SK-N-MC (cell line): ENCODE measurements around the gene ZDHHC24.
"Not testable (repeated sequence)": the region's sequence is repeated elsewhere in the genome, so short reads cannot be mapped to it uniquely, and the experiment has no call there.

ENCODE experiments used
- DNase-seq: peaks from one replicate; pipeline ENCODE4 v3.0.0-alpha.2; 2011; ENCODE audit warnings: low read depth, low spot score
- H3K27ac ChIP-seq: fragments of 200-600 bp; sonication (generic); 2 replicates; pipeline ENCODE4 v1.5.1; 2016; ENCODE audit warnings: mixed run types
- H3K36me3 ChIP-seq: fragments of 200-600 bp; sonication (generic); 2 replicates; pipeline ENCODE4 v1.6.1; 2017; ENCODE audit warnings: antibody characterized with exemption, low read length, mixed read lengths; ENCODE audit not compliant: insufficient read depth
- H3K4me3 ChIP-seq: fragments of 200-600 bp; sonication (generic); 2 replicates; pipeline ENCODE4 v1.5.1; 2016
- H3K9ac ChIP-seq: fragments of 200-600 bp; sonication (generic); 2 replicates; pipeline ENCODE4 v1.8.0; 2017; ENCODE audit warnings: mixed run types, mixed read lengths; ENCODE audit not compliant: insufficient read length
- H3K9me3 ChIP-seq: fragments of 200-600 bp; sonication (generic); 2 replicates; pipeline ENCODE4 v1.6.1; 2017; ENCODE audit warnings: low read depth, mild to moderate bottlenecking, antibody characterized with exemption, low read length, moderate library complexity, mixed read lengths
- EZH2 ChIP-seq: fragments of 200-600 bp; sonication (generic); IDR thresholded peaks from one replicate; pipeline ENCODE4 v1.6.1; 2017; ENCODE audit warnings: antibody characterized with exemption
- FOXP2 ChIP-seq: optimal IDR thresholded peaks from 2 replicates; pipeline ENCODE3; 2011; ENCODE audit warnings: mild to moderate bottlenecking, moderate library complexity; ENCODE audit not compliant: insufficient read depth; ENCODE audit errors: extremely low read length, control extremely low read depth
- POLR2AphosphoS5 ChIP-seq: IDR thresholded peaks from 2 replicates; pipeline ENCODE4 v1.6.1; 2012; ENCODE audit warnings: mild to moderate bottlenecking, low read depth, low read length, borderline replicate concordance

The ZDHHC24 gene

DNA sequence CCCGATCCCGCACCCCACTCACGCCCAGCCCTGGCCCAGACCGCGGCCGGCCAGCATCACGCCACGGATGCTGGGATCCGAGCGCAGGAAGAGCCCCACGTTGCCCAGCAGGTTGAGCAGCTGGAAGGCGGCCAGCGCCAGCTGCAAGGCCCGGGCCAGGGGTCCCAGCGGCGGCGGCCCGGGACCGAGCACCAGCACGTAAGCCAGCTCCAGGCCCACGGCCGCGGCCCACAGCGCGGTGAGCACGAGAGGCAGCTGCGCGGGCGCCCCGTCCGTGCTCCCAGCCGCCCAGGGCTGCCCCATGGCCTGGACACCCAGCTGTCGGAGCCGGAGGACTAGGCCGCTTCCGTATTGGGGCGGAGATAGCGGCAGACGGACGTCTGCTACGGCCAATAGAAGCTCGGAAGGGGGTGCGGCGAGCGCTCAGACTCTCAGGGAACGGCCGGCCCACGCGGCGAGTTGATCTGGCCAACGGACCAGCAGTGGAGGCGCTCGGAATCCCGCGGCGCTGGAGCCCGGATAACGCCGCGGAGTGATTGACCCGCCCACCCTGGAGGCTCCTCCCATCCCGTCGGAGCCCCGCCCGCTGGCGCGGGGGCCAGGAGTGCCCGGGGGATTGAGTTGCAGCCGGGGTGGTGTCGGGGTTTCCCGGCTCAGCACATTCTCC is at the start of gene ZDHHC24:
Gene ZDHHC24 (minus strand): TSS at position 348 of the 667 bp plus-strand sequence. CDS start 45 bp downstream, at position 303.
- peak; percentile 2 for DNase-seq

DNA sequence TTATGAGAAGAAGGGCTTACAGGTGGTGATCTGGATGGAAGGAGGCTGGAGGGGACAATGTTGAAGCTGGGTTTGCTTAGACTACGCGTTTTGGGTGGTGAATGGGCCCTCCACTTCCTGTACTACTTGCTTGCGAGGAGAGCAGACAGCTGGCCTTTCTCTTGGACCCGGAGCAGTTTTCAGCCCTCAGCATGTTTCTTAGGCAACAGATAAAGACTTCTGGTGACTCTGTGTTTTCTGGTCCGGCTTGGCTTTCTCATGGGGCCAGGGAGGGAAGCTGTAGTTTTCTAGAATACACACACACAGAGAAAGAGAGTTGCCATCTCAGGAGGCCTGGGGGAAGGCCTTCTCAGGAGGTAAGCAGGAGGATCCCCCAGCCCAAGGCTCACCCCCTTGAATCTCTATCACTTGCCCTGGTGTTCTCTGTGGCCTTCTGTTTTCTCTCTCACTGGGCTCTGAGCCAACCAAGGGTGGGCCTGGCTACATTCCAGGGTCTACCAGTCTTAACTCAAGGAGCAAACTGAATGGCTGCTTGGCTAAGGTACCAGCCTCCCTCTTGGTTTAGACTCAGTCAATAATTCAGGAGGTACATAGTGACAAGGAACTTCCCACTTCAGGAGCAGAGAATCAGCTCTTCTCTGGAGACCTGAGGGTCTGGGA is 49.5 kb upstream of the ZDHHC24 start:
- H3K27ac ChIP-seq, result peak overlapping the region; percentile 54; the same call in 1 of the 2 replicates
- H3K9ac ChIP-seq, result peak overlapping the region; percentile 32
- H3K9me3 ChIP-seq, result no peaks in the 10 kb centered on the region

More for the DNA sequence above, at the start of gene ZDHHC24:
- H3K27ac ChIP-seq, result no peak within 1 kb of the TSS
- H3K4me3 ChIP-seq, result peak within 1 kb of the TSS; percentile 89
- TF ChIP-seq POLR2AphosphoS5 (peak; percentile 66; the same call in 1 of the 2 replicates), FOXP2 (no peak)
- peak within 1 kb of the TSS; percentile 89 for H3K9ac ChIP-seq
- no peaks in the 10 kb centered on the region for H3K9me3 ChIP-seq
- no peaks in the 10 kb centered on the region for H3K36me3 ChIP-seq

DNA sequence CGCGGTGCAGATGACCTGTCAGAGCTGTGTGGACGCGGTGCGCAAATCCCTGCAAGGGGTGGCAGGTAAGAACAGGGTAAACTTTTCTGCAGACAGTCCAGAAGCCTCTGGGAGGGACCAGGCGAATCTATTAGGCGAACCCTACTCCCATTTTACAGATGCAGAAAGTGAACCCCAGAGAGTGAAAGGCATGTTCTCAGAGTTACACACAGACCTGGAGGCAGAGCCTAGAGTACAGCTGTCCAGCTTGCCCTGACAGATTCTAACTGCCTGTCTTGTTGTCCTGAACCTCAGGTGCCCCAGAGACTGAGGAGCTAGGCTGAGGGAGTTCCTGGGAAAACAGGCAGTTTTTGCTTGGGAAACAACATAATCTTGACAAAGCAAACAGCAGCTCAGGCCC is 47.8 kb upstream of the ZDHHC24 start:
- no peak for DNase-seq
- TF ChIP-seq POLR2AphosphoS5 (no peak), EZH2 (no peak)
- Histone ChIP-seq H3K36me3 (no peaks in the 10 kb centered on the region), H3K27ac (no peak overlapping the region), H3K4me3 (peak overlapping the region; percentile 81), H3K9me3 (no peaks in the 10 kb centered on the region), H3K9ac (peak overlapping the region; percentile 90)

More for the DNA sequence above, 49.5 kb upstream of the ZDHHC24 start:
- H3K36me3 ChIP-seq, result peaks cover 5% of the 10 kb centered on the region; the same call in 1 of the 2 replicates
- no peak for DNase-seq
- peak overlapping the region; percentile 9; the same call in 1 of the 2 replicates for H3K4me3 ChIP-seq
- TF ChIP-seq EZH2 (no peak), POLR2AphosphoS5 (no peak), FOXP2 (no peak)

DNA sequence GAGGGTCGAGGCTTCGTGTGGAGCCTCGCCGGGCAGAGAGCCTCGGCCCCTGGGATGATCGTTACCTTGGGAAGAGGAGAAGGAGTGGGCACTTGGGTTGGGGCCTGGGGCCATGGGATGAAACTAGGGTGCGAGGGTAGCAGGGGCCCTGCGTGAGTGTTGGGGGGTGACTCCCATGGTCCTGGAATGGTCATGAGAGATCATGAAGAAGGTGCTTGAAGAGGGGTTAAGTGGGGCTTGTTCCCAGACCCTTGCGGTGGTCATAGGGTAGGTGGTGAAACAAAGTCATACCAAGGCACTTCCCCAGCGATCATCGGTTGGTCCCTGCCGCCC is 47.4 kb upstream of the ZDHHC24 start:
- Histone ChIP-seq H3K9ac (peak overlapping the region; percentile 90), H3K4me3 (peak overlapping the region; percentile 81), H3K36me3 (no peaks in the 10 kb centered on the region), H3K9me3 (no peaks in the 10 kb centered on the region), H3K27ac (0 out of 2 replicates have a peak overlapping the region, but pooled peaks have one; percentile 8)
- DNase-seq, result no peak
- TF ChIP-seq FOXP2, result no peak
- TF ChIP-seq EZH2, result no peak
- TF ChIP-seq POLR2AphosphoS5, result no peak

GRCh38 chr11:66592457-66593302 is 46.8 kb upstream of the ZDHHC24 start, which contains the start of the genes CCDC87 and CCS:
TSS of gene CCDC87 (minus strand) at chr11:66593063. CDS start at chr11:66593015, 48 bp downstream.
TSS of gene CCS (plus strand) at chr11:66593185. CDS start at chr11:66593262, 77 bp downstream.
- DNase-seq, result peak; percentile 51
- peak; percentile 100 for TF ChIP-seq POLR2AphosphoS5
- TF ChIP-seq FOXP2, result peak; percentile 39
- TF ChIP-seq EZH2, result no peak
- 0 out of 2 replicates have a peak within 1 kb of the TSS, but pooled peaks have one; percentile 8 for H3K27ac ChIP-seq
- H3K4me3 ChIP-seq, result peak within 1 kb of the TSS; percentile 81
- no peaks in the 10 kb centered on the region for H3K9me3 ChIP-seq
- no peaks in the 10 kb centered on the region for H3K36me3 ChIP-seq
- peak within 1 kb of the TSS; percentile 90 for H3K9ac ChIP-seq

GRCh38 chr11:66591175-66591574 is 45.3 kb upstream of the ZDHHC24 start:
- H3K36me3 ChIP-seq, result no peaks in the 10 kb centered on the region
- no peak overlapping the region for H3K4me3 ChIP-seq
- TF ChIP-seq POLR2AphosphoS5 (no peak), EZH2 (no peak), FOXP2 (no peak)
- H3K27ac ChIP-seq, result no peak overlapping the region
- H3K9ac ChIP-seq, result no peak overlapping the region
- no peak for DNase-seq
- H3K9me3 ChIP-seq, result no peaks in the 10 kb centered on the region

DNA sequence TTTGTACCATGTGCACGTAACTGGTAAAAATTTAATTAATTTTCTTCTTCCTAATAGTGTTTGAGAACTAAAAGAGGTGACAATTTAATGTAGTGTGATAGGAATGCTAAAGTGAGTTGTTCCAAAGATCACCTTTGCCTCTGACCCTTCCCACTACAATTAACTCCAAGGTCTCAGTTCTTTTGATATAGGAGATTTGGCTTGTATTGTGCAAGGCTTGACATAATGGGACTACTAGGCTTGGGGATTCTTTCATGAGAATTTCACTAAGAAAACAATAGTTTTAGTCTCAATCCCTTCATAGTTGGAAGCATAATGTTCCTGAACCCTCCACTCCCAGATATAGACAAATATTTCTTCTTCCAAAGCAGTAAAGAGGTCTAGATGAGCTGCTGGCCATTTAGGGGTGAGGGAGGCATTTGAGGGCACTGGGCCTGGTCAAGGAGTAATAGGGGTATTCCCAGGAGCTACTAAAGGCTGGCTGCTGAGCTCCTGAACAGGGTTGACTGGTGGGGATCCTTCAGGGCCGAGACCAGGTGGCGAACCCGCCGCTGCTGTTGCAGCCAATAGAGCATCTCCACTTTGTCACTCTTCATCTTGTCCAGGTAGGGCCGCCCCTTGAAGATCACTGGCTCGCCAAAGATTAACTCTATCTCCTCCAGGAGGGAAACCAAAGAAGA is 44.3 kb upstream of the ZDHHC24 start:
- no peaks in the 10 kb centered on the region for H3K9me3 ChIP-seq
- no peak overlapping the region for H3K9ac ChIP-seq
- TF ChIP-seq FOXP2, result no peak
- no peak for TF ChIP-seq EZH2
- no peak for TF ChIP-seq POLR2AphosphoS5
- no peak for DNase-seq
- H3K36me3 ChIP-seq, result no peaks in the 10 kb centered on the region
- no peak overlapping the region for H3K27ac ChIP-seq
- no peak overlapping the region for H3K4me3 ChIP-seq

DNA sequence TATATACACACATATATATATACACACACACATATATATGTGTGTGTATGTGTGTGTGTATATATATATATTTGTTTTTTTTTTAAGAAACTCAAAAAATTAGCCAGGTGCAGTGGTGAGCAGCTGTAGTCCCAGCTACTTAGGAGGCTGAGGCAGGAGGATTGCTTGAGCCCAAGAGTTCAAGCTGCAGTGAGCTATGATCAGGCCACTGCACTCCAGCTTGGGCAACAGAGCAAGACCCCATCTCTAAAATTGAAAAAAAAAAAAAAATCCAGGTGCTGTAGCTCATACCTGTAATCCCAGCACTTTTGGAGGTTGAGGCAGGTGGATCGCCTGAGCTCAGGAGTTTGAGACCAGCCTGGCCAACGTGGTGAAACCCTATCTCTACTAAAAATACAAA is 43.5 kb upstream of the ZDHHC24 start:
- not testable (repeated sequence) for H3K36me3 ChIP-seq, H3K9ac ChIP-seq, H3K27ac ChIP-seq, H3K9me3 ChIP-seq, H3K4me3 ChIP-seq, DNase-seq
